Measurements from ENCODE around the gene RAB3GAP2.

DNA sequence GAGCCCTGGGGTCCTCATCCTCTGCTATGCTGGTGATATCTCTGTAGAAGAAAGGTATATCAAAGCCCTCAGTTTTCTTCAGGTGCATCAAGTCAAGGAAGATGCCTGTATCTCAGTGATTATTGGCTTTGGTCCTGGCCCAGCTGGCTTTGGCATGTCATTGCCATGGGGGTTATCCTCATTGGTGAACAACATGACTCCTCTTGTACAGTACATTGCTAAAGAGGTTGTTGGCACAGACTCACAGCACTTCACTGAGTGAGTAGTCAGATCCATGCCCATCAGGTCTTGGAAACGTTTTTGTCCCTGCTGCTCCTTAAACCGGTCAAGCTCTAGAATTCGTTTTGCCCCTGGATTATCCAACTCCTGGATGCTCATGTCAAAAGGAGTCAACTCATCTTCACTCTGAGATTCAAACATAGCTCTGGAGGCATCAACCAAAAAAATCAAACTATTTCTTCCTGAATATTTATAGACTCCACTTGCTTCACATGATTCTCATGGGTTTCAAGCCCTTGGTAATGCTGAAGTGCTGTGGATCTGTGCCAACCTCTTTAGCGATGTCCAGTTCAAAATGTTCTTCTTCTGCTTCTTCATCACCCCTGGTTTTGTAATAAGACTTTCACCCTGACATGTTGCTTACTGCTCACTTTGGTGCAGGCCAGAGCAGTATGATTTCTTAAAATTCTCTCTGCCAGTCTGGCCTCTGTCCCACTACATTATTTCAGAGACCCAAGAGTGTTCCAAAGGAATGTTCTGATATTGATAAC lies 43.0 kb upstream of the RAB3GAP2 start:
- no peak for TF ChIP-seq CTCF (IDR thresholded peaks at IDR 0.05)
- TF ChIP-seq ZFX (IDR thresholded peaks at IDR 0.05; ENCODE audit: borderline replicate concordance): no peak

Data from 22Rv1 (cell line).